OCI-LY1 (cell line): ENCODE data around the gene XRCC6.
"Not testable (repeated sequence)": the region's sequence is repeated elsewhere in the genome, so short reads cannot be mapped to it uniquely, and the experiment has no call there.

Source experiments
- H2AFZ ChIP-seq: fragments of 200-600 bp; sonication (generic), shearing (Covaris generic); 2 replicates; pipeline ENCODE4 v1.6.0; 2014; ENCODE audit warnings: antibody characterized with exemption, mild to moderate bottlenecking, low read length
- H3F3A ChIP-seq: fragments of 200-600 bp; sonication (generic), shearing (Covaris generic); 2 replicates; pipeline ENCODE4 v1.6.0; 2014; ENCODE audit warnings: mild to moderate bottlenecking, antibody characterized with exemption, low read length, moderate library complexity; ENCODE audit not compliant: insufficient read depth
- H3K27ac ChIP-seq: fragments of 200-600 bp; sonication (generic); 2 replicates; pipeline ENCODE4 v1.5.1; 2014; ENCODE audit warnings: low read length, mixed run types, mild to moderate bottlenecking, low read depth; ENCODE audit not compliant: poor library complexity, severe bottlenecking
- H3K27me3 ChIP-seq: fragments of 200-600 bp; sonication (generic); 2 replicates; pipeline ENCODE4 v1.6.0; 2014; ENCODE audit warnings: antibody characterized with exemption, mild to moderate bottlenecking, low read length, moderate library complexity; ENCODE audit not compliant: insufficient read depth
- H3K36me3 ChIP-seq: fragments of 200-600 bp; sonication (generic); 2 replicates; pipeline ENCODE4 v1.6.1; 2014; ENCODE audit warnings: mild to moderate bottlenecking, antibody characterized with exemption, low read length, moderate library complexity, mixed read lengths; ENCODE audit not compliant: insufficient read depth
- H3K4me1 ChIP-seq: fragments of 200-600 bp; sonication (generic); 2 replicates; pipeline ENCODE4 v1.5.1; 2014; ENCODE audit warnings: mild to moderate bottlenecking, low read length, moderate library complexity; ENCODE audit not compliant: insufficient read depth, severe bottlenecking
- H3K4me2 ChIP-seq: fragments of 200-600 bp; sonication (generic), shearing (Covaris generic); 2 replicates; pipeline ENCODE4 v1.6.1; 2014; ENCODE audit warnings: low read length
- H3K4me3 ChIP-seq: fragments of 200-600 bp; sonication (generic); 2 replicates; pipeline ENCODE4 v1.5.1; 2014; ENCODE audit warnings: low read length, low read depth, mild to moderate bottlenecking, mixed read lengths; ENCODE audit not compliant: poor library complexity, severe bottlenecking
- H3K79me2 ChIP-seq: fragments of 200-600 bp; shearing (Covaris generic); 2 replicates; pipeline ENCODE4 v1.6.1; 2016; ENCODE audit warnings: mixed run types, low read length, mixed read lengths; ENCODE audit not compliant: insufficient read depth
- H3K9ac ChIP-seq: fragments of 200-600 bp; sonication (generic), shearing (Covaris generic); 2 replicates; pipeline ENCODE4 v1.6.1; 2014; ENCODE audit warnings: mild to moderate bottlenecking, low read length, mixed read lengths
- H3K9me2 ChIP-seq: fragments of 200-600 bp; sonication (generic), shearing (Covaris generic); 2 replicates; pipeline ENCODE4 v1.6.1; 2014; ENCODE audit warnings: low read depth, mild to moderate bottlenecking, low read length, mixed read lengths
- H3K9me3 ChIP-seq: fragments of 200-600 bp; shearing (Covaris generic); 2 replicates; pipeline ENCODE4 v1.6.1; 2014; ENCODE audit warnings: low read length, mixed read lengths
- H4K20me1 ChIP-seq: fragments of 200-600 bp; sonication (generic), shearing (Covaris generic); 2 replicates; pipeline ENCODE4 v1.6.0; 2016; ENCODE audit warnings: mild to moderate bottlenecking, low read length; ENCODE audit not compliant: insufficient read depth
- CTCF ChIP-seq: fragments of 200-600 bp; sonication (generic), shearing (Covaris generic); IDR thresholded peaks from 2 replicates; pipeline ENCODE4 v1.5.1; 2017; ENCODE audit warnings: mild to moderate bottlenecking, antibody characterized with exemption, low read length, moderate library complexity, mixed read lengths
- EZH2 ChIP-seq: fragments of 200-600 bp; sonication (generic), shearing (Covaris generic); IDR thresholded peaks from 2 replicates; pipeline ENCODE4 v1.8.0; 2017; ENCODE audit warnings: borderline replicate concordance, mixed run types, mild to moderate bottlenecking, antibody characterized with exemption, low read length, moderate library complexity, mixed read lengths

Gene XRCC6

GRCh38 chr22:41621099-41621910 lies at the start of gene XRCC6:
Gene XRCC6, plus strand, starts transcription at chr22:41621295. Its CDS starts 710 bp downstream, at chr22:41622005.
- H3K27ac ChIP-seq = peak within 1 kb of the TSS; percentile 75
- no peaks in the 10 kb centered on the region for H4K20me1 ChIP-seq
- peak within 1 kb of the TSS; percentile 97 for H3K9ac ChIP-seq
- peak within 1 kb of the TSS; percentile 71 for H3K4me3 ChIP-seq
- no peak within 1 kb of the TSS for H2AFZ ChIP-seq
- no peaks in the 10 kb centered on the region for H3K27me3 ChIP-seq
- peak within 1 kb of the TSS; percentile 97 for H3K4me2 ChIP-seq
- H3K9me3 ChIP-seq = no peaks in the 10 kb centered on the region
- H3K9me2 ChIP-seq = no peaks in the 10 kb centered on the region
- peaks cover 33% of the 10 kb centered on the region for H3K36me3 ChIP-seq
- no peak for TF ChIP-seq CTCF
- no peak for TF ChIP-seq EZH2
- no peaks in the 10 kb centered on the region for H3F3A ChIP-seq
- H3K4me1 ChIP-seq = peaks cover 38% of the 10 kb centered on the region
- peaks cover 52% of the 10 kb centered on the region for H3K79me2 ChIP-seq

- Histone ChIP-seq H3K27ac (no peak overlapping the region), H3K4me2 (no peak overlapping the region), H3K27me3 (no peaks in the 10 kb centered on the region), H3K4me1 (no peaks in the 10 kb centered on the region), H4K20me1 (no peaks in the 10 kb centered on the region), H3K9ac (no peak overlapping the region), H3K36me3 (0 out of 2 replicates have a peak, but pooled peaks cover 4% of the 10 kb centered on the region), H2AFZ (no peak overlapping the region), H3K9me2 (no peaks in the 10 kb centered on the region), H3F3A (no peaks in the 10 kb centered on the region), H3K9me3 (no peaks in the 10 kb centered on the region), H3K4me3 (no peak overlapping the region), H3K79me2 (no peaks in the 10 kb centered on the region)
- TF ChIP-seq CTCF (no peak), EZH2 (no peak)
Observed at GRCh38 chr22:41571786-41572185, 49.3 kb upstream of the XRCC6 start.

GRCh38 chr22:41572305-41572704 lies 48.8 kb upstream of the XRCC6 start:
- not testable (repeated sequence) for H3K27ac ChIP-seq, H4K20me1 ChIP-seq, H3K9me2 ChIP-seq, H2AFZ ChIP-seq, H3K4me3 ChIP-seq, H3K79me2 ChIP-seq, H3K4me2 ChIP-seq, H3K4me1 ChIP-seq, H3K9me3 ChIP-seq, H3K9ac ChIP-seq, H3F3A ChIP-seq, H3K36me3 ChIP-seq, H3K27me3 ChIP-seq

- H3K27me3 ChIP-seq = no peaks in the 10 kb centered on the region
- H3F3A ChIP-seq = no peaks in the 10 kb centered on the region
- H3K79me2 ChIP-seq = no peaks in the 10 kb centered on the region
- H3K27ac ChIP-seq = no peak overlapping the region
- H3K36me3 ChIP-seq = peaks cover 9% of the 10 kb centered on the region; the same call in 1 of the 2 replicates
- no peak overlapping the region for H2AFZ ChIP-seq
- H3K9me3 ChIP-seq = no peaks in the 10 kb centered on the region
- no peak for TF ChIP-seq CTCF
- no peak for TF ChIP-seq EZH2
- H4K20me1 ChIP-seq = no peaks in the 10 kb centered on the region
- H3K4me2 ChIP-seq = no peak overlapping the region
- no peak overlapping the region for H3K9ac ChIP-seq
- no peaks in the 10 kb centered on the region for H3K9me2 ChIP-seq
- no peak overlapping the region for H3K4me3 ChIP-seq
- no peaks in the 10 kb centered on the region for H3K4me1 ChIP-seq
Observed at GRCh38 chr22:41573677-41574076, 47.4 kb upstream of the XRCC6 start.
